ENCODE results near the gene CRAMP1. TPM values are rescaled to one million over a fixed set of nuclear protein-coding genes. Genes with fewer than 3 reads are reported as not detected.

CRAMP1 gene
- total and polyA plus RNA-seq, 2 donors (not counting 3 experiments of a cell fraction or from before 2014, with no cell fraction given): 21.5 to 30.8 TPM

- Histone ChIP-seq H3K4me2 (ENCODE audit: insufficient read depth, low read length) (no peak overlapping the region), H3K4me3 (replicated peaks in 1 of 3; ENCODE audit: insufficient read depth in 1 of 3, low read depth in 1 of 3, low read length in 3 of 3) (no peak overlapping the region), H3K9me3 (replicated peaks; ENCODE audit: control insufficient read depth, insufficient read depth, low read length) (no peaks in the 10 kb centered on the region), H3K9me1 (replicated peaks; ENCODE audit: control insufficient read depth, extremely low read depth, insufficient read depth, low read length) (no peaks in the 10 kb centered on the region), H3K27me3 (ENCODE audit: control insufficient read depth in 2 of 2, insufficient read depth in 2 of 2, low read length in 2 of 2) (no peaks in the 10 kb centered on the region), H2AFZ (ENCODE audit: low read depth, low read length) (no peak overlapping the region), H3K27ac (ENCODE audit: insufficient read depth, low read depth, low read length) (no peak overlapping the region), H3K79me2 (ENCODE audit: control insufficient read depth, insufficient read depth, low read length) (no peaks in the 10 kb centered on the region), H4K20me1 (replicated peaks; ENCODE audit: control insufficient read depth, extremely low read depth, insufficient read depth, low read length) (no peaks in the 10 kb centered on the region), H3K9ac (replicated peaks; ENCODE audit: extremely low read depth, insufficient read depth, low read length) (no peak overlapping the region), H3K36me3 (ENCODE audit: control insufficient read depth in 2 of 2, extremely low read depth in 1 of 2, insufficient read depth in 2 of 2, low read length in 2 of 2) (peaks cover 26 to 80% of the 10 kb centered on the region in 2 experiments), H3K4me1 (ENCODE audit: control insufficient read depth, extremely low read depth, insufficient read depth, low read length) (peaks cover 7% of the 10 kb centered on the region)
- ChIA-PET CTCF (interaction anchor here (1.6 kb wide), 1 partner anchor 53 kb away, joined by 4 read pairs; no protein-coding TSS in a partner anchor), POLR2A (no interaction called here)
- FAIRE-seq (no peak), DNase-seq (ENCODE audit: low read depth, low spot score) (no peak)
- dilution Hi-C loops (cut with MboI; ENCODE audit: extremely low pct_ligation_motif_present, low sequenced_read_pairs) (no loop called here), intact Hi-C loops (cut with micrococcal nuclease) (no loop called here)
- no peak for TF ChIP-seq CTCF (IDR thresholded peaks at IDR 0.05; ENCODE audit: extremely low read depth in 1 of 2, insufficient read depth in 1 of 2, low read depth in 1 of 2, low read length in 2 of 2)
- no peak for TF ChIP-seq EZH2 (IDR thresholded peaks at IDR 0.05; ENCODE audit: borderline replicate concordance, low read depth, low read length, severe bottlenecking)
- no peak for TF ChIP-seq MYC (IDR thresholded peaks at IDR 0.05; ENCODE audit: low read depth, low read length)
- TF ChIP-seq, protein P1, sequence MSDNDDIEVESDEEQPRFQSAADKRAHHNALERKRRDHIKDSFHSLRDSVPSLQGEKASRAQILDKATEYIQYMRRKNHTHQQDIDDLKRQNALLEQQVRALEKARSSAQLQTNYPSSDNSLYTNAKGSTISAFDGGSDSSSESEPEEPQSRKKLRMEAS (IDR thresholded peaks at IDR 0.05; ENCODE audit: insufficient read depth, insufficient read length): no peak
- no peak for TF ChIP-seq POLR2AphosphoS5 (IDR thresholded peaks at IDR 0.05; ENCODE audit: insufficient read depth, low read depth, low read length)
- no peak for TF ChIP-seq GATA2 (IDR thresholded peaks at IDR 0.05; ENCODE audit: insufficient read depth, insufficient read length, low read depth, low read length)
- no peak for TF ChIP-seq FOS (IDR thresholded peaks at IDR 0.05; ENCODE audit: borderline replicate concordance, insufficient read depth, low read length)
- no peak for TF ChIP-seq POLR2A (IDR thresholded peaks at IDR 0.05; ENCODE audit: low read depth, low read length)
- no peak for TF ChIP-seq JUN (IDR thresholded peaks at IDR 0.05; ENCODE audit: borderline replicate concordance, insufficient read depth, insufficient read length, low read depth)
- no TSS peak for BruUV-seq (replicated peaks)
Measured at GRCh38 chr16:1670371-1670770, 58.2 kb downstream of the CRAMP1 start.
